ENCODE measurements around the gene MLYCD.

The MLYCD gene

GRCh38 chr16:83898463-83899271 lies at the start of gene MLYCD:
Gene MLYCD, plus strand, starts transcription at chr16:83899115. Its CDS starts 30 bp downstream, at chr16:83899145.
- peak; percentile 56 for DNase-seq

GRCh38 chr16:83849421-83849820 lies 49.5 kb upstream of the MLYCD start:
- no peak for DNase-seq

- no peak for DNase-seq
Measured at GRCh38 chr16:83850947-83851346, 48.0 kb upstream of the MLYCD start.

GRCh38 chr16:83851473-83851872 lies 47.4 kb upstream of the MLYCD start:
- DNase-seq, result no peak

- DNase-seq, result no peak
Measured at GRCh38 chr16:83852774-83853173, 46.1 kb upstream of the MLYCD start.

GRCh38 chr16:83853834-83854233 lies 45.1 kb upstream of the MLYCD start:
- DNase-seq, result no peak

- no peak for DNase-seq
Measured at GRCh38 chr16:83854420-83854819, 44.5 kb upstream of the MLYCD start.

- no peak for DNase-seq
Measured at GRCh38 chr16:83856792-83857191, 42.1 kb upstream of the MLYCD start.

GRCh38 chr16:83859265-83859664 lies 39.6 kb upstream of the MLYCD start:
- DNase-seq, result no peak

GRCh38 chr16:83862661-83863060 lies 36.3 kb upstream of the MLYCD start:
- no peak for DNase-seq

GRCh38 chr16:83863682-83864081 lies 35.2 kb upstream of the MLYCD start:
- DNase-seq, result no peak

GRCh38 chr16:83870830-83871229 lies 28.1 kb upstream of the MLYCD start:
- DNase-seq, result no peak

GRCh38 chr16:83878838-83879237 lies 20.1 kb upstream of the MLYCD start:
- DNase-seq, result peak; percentile 32

GRCh38 chr16:83882163-83882885 lies 16.6 kb upstream of the MLYCD start:
- DNase-seq, result no peak

GRCh38 chr16:83886199-83886971 lies 12.5 kb upstream of the MLYCD start:
- DNase-seq, result no peak

GRCh38 chr16:83887080-83887479 lies 11.8 kb upstream of the MLYCD start:
- peak; percentile 6 for DNase-seq

- DNase-seq, result no peak
Measured at GRCh38 chr16:83887564-83887963, 11.4 kb upstream of the MLYCD start.

- DNase-seq, result no peak
Measured at GRCh38 chr16:83888672-83889044, 10.3 kb upstream of the MLYCD start.

- DNase-seq, result no peak
Measured at GRCh38 chr16:83890359-83890758, 8.6 kb upstream of the MLYCD start.

- DNase-seq, result no peak
Measured at GRCh38 chr16:83891742-83892141, 7.2 kb upstream of the MLYCD start.

- no peak for DNase-seq
Measured at GRCh38 chr16:83895243-83895642, 3.7 kb upstream of the MLYCD start.

- DNase-seq, result no peak
Measured at GRCh38 chr16:83895942-83896341, 3.0 kb upstream of the MLYCD start.

- peak; percentile 21 for DNase-seq
Measured at GRCh38 chr16:83899272-83899897, 470 bp downstream of the MLYCD start.

Data from NCI-H1092 (cell line).